H1 (cell line): ENCODE data around the gene CAPN3. TPM values are rescaled to one million over a fixed set of nuclear protein-coding genes. Genes with fewer than 3 reads are reported as not detected.

ENCODE experiments used
- CBX5 ChIP-seq: fragments of 300-800, 300-1000 bp; sonication (generic); IDR thresholded peaks from 2 replicates; pipeline ENCODE4 v1.7.1; 2016; ENCODE audit warnings: antibody characterized with exemption, low read length, low read depth
- CHD1 ChIP-seq: IDR thresholded peaks from 2 replicates; pipeline ENCODE4 v1.6.1; 2012; ENCODE audit warnings: low read depth, low read length, improper control_type of control experiment
- FOSL1 ChIP-seq: IDR thresholded peaks from 2 replicates; pipeline ENCODE4 v1.6.1; 2011; ENCODE audit warnings: mild to moderate bottlenecking, low read depth, low read length, moderate library complexity; ENCODE audit not compliant: insufficient read depth
- JUN ChIP-seq: IDR thresholded peaks from 2 replicates; pipeline ENCODE4 v1.6.1; 2011; ENCODE audit warnings: low read depth, mild to moderate bottlenecking, improper control_type of control experiment, low read length
- KDM1A ChIP-seq: fragments of 200-600, 300-600 bp; sonication (generic); IDR thresholded peaks from 2 replicates; pipeline ENCODE4 v1.7.1; 2016; ENCODE audit warnings: mild to moderate bottlenecking, low read length, borderline replicate concordance
- KDM5A ChIP-seq: fragments of 200-600 bp; IDR thresholded peaks from 2 replicates; pipeline ENCODE4 v1.7.1; 2012; ENCODE audit warnings: mild to moderate bottlenecking, low read length, inconsistent platforms, mixed read lengths
- SIN3A ChIP-seq, 2 experiments: IDR thresholded peaks in 1 of 2; conservative IDR thresholded peaks in 1 of 2; 2 replicates each; pipeline ENCODE4 v1.6.1; 2011 to 2012; ENCODE audit warnings: low read length in 2 of 2, improper control_type of control experiment in 1 of 2, low read depth in 1 of 2, mild to moderate bottlenecking in 1 of 2
- SIX5 ChIP-seq: IDR thresholded peaks from 2 replicates; pipeline ENCODE4 v1.6.1; 2011; ENCODE audit warnings: mild to moderate bottlenecking, low read depth, low read length
- SP4 ChIP-seq: IDR thresholded peaks from 2 replicates; pipeline ENCODE4 v1.6.1; 2012; ENCODE audit warnings: low read length, inconsistent platforms
- polyA plus RNA-seq, 7 experiments: library from polyadenylated mRNA; depleted of rRNA in 3 of 7; stranded (reverse) in 5 of 7; unstranded in 2 of 7; fragments of >200 nt in 5 of 7; fragments of 200-250 nt in 2 of 7; gene quantifications; 1 replicate in 5 of 7; 2 replicates in 1 of 7; 4 replicates in 1 of 7; pipeline versions ENCODE4 v1.2.1 to v1.2.3, GENCODE V29; 2011 to 2013; ENCODE audit warnings: missing spikeins in 2 of 7, mixed read lengths in 2 of 7
- total RNA-seq: library from RNA; stranded (reverse); fragmentation: NEBNext Ultra II Directional; extraction: Animal tissue kit (Norgen Biotek cat#: 25700); gene quantifications from 2 replicates; pipeline ENCODE4 v1.2.1, GENCODE V29; 2021
- TF ChIP-seq, protein P1 (sequence below): fragments of 300-600 bp; sonication (generic); IDR thresholded peaks from 2 replicates; pipeline ENCODE4 v1.7.1; 2012; ENCODE audit warnings: low read length, moderate library complexity, mild to moderate bottlenecking, inconsistent platforms; ENCODE audit not compliant: insufficient replicate concordance
- TF ChIP-seq, protein P2 (sequence below): IDR thresholded peaks from 2 replicates; pipeline ENCODE4 v1.6.1; 2012; ENCODE audit warnings: low read length, inconsistent platforms

The CAPN3 gene
- total and polyA plus RNA-seq, 2 of the 8 experiments (the other 6 are each of a cell fraction or from before 2014, with no cell fraction given) = 0.80 to 2.1 TPM

DNA sequence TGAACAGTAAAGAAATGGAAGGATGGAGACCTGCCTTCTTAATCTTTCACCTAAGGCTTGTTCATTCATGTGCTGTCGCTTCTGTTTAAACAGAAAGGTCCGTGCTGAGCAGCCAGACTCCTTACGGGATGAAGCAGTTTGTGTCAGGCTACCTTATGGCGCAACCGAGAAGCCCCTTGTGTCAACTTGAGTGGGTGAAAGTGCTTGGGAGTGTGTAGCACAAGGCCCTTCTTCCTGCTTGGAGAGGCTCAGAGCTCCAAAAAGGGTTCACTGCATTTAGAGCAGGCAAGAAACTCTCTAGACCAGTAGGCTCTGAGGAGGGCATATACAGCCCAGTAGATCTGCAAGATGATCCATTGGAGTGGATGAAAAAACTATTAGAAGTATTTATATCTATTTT lies 16.0 kb downstream of the CAPN3 start (continued):
- TF ChIP-seq, protein P1, sequence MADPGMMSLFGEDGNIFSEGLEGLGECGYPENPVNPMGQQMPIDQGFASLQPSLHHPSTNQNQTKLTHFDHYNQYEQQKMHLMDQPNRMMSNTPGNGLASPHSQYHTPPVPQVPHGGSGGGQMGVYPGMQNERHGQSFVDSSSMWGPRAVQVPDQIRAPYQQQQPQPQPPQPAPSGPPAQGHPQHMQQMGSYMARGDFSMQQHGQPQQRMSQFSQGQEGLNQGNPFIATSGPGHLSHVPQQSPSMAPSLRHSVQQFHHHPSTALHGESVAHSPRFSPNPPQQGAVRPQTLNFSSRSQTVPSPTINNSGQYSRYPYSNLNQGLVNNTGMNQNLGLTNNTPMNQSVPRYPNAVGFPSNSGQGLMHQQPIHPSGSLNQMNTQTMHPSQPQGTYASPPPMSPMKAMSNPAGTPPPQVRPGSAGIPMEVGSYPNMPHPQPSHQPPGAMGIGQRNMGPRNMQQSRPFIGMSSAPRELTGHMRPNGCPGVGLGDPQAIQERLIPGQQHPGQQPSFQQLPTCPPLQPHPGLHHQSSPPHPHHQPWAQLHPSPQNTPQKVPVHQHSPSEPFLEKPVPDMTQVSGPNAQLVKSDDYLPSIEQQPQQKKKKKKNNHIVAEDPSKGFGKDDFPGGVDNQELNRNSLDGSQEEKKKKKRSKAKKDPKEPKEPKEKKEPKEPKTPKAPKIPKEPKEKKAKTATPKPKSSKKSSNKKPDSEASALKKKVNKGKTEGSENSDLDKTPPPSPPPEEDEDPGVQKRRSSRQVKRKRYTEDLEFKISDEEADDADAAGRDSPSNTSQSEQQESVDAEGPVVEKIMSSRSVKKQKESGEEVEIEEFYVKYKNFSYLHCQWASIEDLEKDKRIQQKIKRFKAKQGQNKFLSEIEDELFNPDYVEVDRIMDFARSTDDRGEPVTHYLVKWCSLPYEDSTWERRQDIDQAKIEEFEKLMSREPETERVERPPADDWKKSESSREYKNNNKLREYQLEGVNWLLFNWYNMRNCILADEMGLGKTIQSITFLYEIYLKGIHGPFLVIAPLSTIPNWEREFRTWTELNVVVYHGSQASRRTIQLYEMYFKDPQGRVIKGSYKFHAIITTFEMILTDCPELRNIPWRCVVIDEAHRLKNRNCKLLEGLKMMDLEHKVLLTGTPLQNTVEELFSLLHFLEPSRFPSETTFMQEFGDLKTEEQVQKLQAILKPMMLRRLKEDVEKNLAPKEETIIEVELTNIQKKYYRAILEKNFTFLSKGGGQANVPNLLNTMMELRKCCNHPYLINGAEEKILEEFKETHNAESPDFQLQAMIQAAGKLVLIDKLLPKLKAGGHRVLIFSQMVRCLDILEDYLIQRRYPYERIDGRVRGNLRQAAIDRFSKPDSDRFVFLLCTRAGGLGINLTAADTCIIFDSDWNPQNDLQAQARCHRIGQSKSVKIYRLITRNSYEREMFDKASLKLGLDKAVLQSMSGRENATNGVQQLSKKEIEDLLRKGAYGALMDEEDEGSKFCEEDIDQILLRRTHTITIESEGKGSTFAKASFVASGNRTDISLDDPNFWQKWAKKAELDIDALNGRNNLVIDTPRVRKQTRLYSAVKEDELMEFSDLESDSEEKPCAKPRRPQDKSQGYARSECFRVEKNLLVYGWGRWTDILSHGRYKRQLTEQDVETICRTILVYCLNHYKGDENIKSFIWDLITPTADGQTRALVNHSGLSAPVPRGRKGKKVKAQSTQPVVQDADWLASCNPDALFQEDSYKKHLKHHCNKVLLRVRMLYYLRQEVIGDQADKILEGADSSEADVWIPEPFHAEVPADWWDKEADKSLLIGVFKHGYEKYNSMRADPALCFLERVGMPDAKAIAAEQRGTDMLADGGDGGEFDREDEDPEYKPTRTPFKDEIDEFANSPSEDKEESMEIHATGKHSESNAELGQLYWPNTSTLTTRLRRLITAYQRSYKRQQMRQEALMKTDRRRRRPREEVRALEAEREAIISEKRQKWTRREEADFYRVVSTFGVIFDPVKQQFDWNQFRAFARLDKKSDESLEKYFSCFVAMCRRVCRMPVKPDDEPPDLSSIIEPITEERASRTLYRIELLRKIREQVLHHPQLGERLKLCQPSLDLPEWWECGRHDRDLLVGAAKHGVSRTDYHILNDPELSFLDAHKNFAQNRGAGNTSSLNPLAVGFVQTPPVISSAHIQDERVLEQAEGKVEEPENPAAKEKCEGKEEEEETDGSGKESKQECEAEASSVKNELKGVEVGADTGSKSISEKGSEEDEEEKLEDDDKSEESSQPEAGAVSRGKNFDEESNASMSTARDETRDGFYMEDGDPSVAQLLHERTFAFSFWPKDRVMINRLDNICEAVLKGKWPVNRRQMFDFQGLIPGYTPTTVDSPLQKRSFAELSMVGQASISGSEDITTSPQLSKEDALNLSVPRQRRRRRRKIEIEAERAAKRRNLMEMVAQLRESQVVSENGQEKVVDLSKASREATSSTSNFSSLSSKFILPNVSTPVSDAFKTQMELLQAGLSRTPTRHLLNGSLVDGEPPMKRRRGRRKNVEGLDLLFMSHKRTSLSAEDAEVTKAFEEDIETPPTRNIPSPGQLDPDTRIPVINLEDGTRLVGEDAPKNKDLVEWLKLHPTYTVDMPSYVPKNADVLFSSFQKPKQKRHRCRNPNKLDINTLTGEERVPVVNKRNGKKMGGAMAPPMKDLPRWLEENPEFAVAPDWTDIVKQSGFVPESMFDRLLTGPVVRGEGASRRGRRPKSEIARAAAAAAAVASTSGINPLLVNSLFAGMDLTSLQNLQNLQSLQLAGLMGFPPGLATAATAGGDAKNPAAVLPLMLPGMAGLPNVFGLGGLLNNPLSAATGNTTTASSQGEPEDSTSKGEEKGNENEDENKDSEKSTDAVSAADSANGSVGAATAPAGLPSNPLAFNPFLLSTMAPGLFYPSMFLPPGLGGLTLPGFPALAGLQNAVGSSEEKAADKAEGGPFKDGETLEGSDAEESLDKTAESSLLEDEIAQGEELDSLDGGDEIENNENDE = no peak
- TF ChIP-seq KDM1A = no peak
- no peak for TF ChIP-seq CHD1
- TF ChIP-seq SIX5 = no peak
- no peak for TF ChIP-seq SP4
- TF ChIP-seq KDM5A = no peak
- TF ChIP-seq JUN = no peak
- TF ChIP-seq SIN3A (conservative IDR thresholded peaks at IDR 0.05 in 1 of 2, IDR thresholded peaks at IDR 0.05 in 1 of 2; ENCODE audit: low read depth in 1 of 2, low read length in 2 of 2) = no peak
- no peak for TF ChIP-seq CBX5
- TF ChIP-seq FOSL1 = no peak
- TF ChIP-seq, protein P2, sequence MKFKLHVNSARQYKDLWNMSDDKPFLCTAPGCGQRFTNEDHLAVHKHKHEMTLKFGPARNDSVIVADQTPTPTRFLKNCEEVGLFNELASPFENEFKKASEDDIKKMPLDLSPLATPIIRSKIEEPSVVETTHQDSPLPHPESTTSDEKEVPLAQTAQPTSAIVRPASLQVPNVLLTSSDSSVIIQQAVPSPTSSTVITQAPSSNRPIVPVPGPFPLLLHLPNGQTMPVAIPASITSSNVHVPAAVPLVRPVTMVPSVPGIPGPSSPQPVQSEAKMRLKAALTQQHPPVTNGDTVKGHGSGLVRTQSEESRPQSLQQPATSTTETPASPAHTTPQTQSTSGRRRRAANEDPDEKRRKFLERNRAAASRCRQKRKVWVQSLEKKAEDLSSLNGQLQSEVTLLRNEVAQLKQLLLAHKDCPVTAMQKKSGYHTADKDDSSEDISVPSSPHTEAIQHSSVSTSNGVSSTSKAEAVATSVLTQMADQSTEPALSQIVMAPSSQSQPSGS = no peak
